Renal cortex interstitium (tissue), 11 donors: ENCODE results near the gene TSPAN11. TPM values are rescaled to one million over a fixed set of nuclear protein-coding genes. Genes with fewer than 3 reads are reported as not detected.

ENCODE experiments used
- DNase-seq, 11 donors: peaks; one replicate each; pipeline ENCODE4 v3.0.0-alpha.2; 2013; ENCODE audit warnings: low read depth in 9 of 11, low spot score in 4 of 11; ENCODE audit errors: extremely low read depth in 1 of 11
- polyA plus RNA-seq, 3 donors: library from polyadenylated mRNA; unstranded; fragments of 120-200 nt; gene quantifications; one replicate each; pipeline ENCODE4 v1.2.1, GENCODE V29; 2013; ENCODE audit not compliant: insufficient read length in 3 of 3

The TSPAN11 gene
- polyA plus RNA-seq, 3 donors = 5.0 to 5.7 (median 5.5) TPM

DNA sequence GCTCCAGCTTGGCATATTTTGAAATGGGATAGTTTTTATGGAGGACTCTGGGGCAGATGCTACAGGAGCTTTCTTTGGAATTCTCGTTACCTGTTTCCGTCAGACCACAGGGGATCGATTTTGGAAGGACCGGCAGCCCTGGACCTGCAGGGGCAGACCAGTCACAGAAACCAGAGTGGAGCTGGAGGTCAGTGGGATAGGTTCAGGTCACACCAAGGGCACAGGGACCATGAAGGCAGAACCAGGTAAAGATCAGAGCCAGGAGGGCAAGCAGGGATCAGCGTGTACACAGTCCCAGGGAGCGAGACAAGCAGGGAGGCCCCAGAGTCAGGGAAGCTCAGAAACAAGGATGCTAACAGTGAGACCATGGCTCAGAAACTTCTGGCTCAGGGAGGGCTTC lies 45.5 kb downstream of the TSPAN11 start:
- DNase-seq = no peak

DNA sequence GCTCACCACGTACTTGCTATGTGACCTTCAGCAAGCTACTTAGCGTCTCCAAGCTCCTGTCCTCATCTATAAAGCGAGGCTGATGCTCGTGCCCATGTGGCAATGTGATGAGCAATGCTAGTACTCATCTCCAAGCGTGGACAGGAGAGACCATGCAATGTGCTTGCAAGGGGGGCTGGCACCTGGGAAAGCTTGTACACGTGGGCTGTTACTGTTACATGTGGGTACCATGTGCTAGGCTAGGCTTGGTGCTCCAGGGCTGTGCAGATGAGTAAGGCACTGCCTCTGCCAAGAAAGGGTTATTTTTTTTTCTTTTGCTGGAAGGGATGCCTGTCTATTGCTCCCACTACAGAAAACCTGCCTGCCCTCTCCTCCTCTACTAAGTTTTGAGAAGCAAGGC lies 46.6 kb downstream of the TSPAN11 start:
- no peak for DNase-seq

DNA sequence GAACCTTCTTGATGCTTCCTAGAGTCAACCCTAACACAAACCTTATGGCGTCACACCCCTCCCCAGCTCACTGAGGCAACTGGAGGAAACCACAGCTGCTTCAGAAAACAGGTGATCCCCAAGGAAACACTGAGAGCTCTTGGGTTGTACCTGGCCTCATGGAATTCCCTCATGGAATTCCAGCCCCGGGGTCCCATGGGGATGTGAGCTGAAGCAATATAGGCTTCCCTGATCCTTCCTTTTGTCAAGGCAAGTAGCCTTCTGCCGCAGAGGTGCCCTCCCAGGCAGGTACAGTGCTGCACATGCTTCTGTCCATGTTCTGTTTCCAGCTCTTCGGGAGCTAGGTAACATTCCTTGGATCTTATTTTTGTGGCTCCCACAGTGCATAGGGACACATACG lies 47.3 kb downstream of the TSPAN11 start:
- no peak for DNase-seq

GRCh38 chr12:30974746-30975500 lies 48.4 kb downstream of the TSPAN11 start:
- no peak for DNase-seq

DNA sequence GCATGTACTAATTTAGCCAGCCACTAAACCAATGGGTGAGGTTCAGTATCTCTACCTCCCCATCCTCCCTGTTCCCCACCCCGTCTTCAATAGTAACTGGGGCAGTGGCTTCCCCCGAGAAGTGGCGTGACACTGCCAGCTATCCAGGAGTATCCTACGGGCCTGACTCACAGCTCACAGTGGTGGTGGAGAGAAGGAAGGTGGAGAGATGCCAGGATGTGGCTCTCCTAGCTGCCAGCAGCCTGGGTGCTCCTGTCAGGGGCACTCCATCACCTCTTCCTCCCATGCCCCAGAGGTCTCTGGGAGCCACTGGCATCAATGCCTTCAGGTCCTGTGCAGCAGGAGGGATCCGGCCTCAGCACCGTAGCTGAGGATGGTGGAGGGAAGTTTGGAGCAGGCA lies 49.0 kb downstream of the TSPAN11 start:
- DNase-seq = no peak

GRCh38 chr12:30976206-30976605 lies 49.7 kb downstream of the TSPAN11 start:
- DNase-seq = no peak

- DNase-seq = no peak
Observed at GRCh38 chr12:30977124-30977523, 50.6 kb downstream of the TSPAN11 start.

DNA sequence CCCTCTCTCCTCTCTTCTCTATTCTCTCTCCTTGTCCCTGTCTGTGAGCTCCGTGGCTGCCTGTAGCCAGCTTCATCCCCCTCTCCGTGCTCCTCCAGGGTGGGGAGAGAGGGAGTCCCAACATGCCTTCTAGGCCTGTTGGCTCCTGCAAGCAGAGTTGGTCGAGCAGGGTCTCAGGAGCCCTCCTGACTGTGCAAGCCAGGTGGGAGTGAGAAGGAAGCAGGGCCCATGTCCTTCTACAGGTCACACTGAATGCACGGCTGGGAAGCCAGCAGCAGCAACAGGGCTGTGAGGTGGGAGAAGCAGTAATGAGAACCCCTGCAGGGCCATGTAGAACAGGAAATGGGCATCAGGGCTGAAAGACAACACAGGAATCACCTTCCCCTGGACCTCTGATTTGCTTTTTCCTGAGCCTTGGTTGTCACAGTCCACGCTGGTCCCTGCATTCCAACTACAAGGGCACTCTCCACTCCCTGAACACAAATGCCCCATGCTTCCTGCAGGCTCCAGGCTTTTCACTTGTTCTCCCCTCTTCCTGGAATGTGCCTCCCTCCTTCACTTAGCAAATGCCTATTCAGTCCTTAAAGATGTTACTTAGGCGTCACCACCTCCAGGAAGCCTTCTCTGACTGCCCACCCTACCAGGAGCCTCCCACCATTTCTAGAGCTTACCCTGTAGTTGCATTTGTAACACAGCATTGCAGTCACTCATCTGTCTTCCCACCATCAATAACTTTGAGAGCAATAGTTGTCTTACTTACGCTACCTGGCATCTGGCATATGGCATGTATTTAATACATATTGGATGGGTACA lies 51.2 kb downstream of the TSPAN11 start:
- no peak for DNase-seq

- peak in 4 of 11 donors; percentile 23 to 42 (median 38) for DNase-seq
Observed at GRCh38 chr12:30978639-30979038, 52.1 kb downstream of the TSPAN11 start.

- DNase-seq = no peak
Observed at GRCh38 chr12:30979371-30980259, 53.1 kb downstream of the TSPAN11 start.

- no peak for DNase-seq
Observed at GRCh38 chr12:30980955-30981662, 54.6 kb downstream of the TSPAN11 start.

DNA sequence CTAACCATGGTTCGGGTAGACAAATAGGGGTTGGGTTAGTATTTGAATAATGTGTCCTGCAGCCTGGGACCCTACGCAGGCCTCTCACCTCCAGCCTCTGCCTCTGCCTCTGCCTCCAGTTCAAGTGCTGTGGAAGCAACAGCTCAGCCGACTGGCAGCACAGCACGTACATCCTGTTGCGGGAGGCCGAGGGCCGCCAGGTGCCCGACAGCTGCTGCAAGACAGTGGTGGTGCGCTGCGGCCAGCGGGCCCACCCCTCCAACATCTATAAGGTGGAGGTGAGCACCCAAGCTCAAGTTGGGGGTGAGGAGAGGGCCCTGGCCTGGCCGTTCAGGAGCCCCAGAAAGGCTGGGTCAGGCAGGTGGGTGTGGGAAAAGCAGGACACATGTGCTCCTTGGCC lies 55.9 kb downstream of the TSPAN11 start:
- DNase-seq = no peak

DNA sequence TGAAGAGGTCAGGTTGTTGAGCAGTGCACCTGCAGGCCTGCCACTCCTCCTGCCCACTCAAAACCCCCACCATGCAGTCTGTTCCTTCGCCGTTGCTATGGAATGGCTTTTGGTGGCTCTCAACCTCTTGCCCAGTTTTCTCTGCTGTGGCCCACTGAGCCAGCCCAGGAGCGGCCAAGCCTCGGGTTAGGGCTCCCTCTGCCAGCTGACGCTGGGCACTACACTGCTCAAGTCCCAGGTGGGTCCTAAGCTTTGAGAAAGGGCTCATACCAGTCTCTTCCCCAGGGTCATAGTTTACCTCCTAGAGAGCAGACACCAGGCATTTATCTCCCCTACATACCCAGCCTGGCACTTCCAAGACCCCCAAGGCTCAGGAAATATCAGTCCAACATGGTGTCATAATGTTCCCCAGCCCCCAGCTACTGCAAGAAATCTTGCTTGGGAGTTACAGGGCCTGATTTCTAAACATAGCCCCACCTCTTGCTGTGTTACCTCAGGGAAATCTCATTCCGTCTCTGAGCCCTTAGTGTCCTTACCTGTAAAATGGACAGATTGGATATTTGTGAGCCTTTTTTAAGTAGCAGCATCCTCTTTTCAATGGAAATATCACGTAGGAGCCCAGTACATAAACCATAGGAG lies 59.4 kb downstream of the TSPAN11 start:
- DNase-seq = peak in 10 of 11 donors; percentile 26 to 52 (median 38)

DNA sequence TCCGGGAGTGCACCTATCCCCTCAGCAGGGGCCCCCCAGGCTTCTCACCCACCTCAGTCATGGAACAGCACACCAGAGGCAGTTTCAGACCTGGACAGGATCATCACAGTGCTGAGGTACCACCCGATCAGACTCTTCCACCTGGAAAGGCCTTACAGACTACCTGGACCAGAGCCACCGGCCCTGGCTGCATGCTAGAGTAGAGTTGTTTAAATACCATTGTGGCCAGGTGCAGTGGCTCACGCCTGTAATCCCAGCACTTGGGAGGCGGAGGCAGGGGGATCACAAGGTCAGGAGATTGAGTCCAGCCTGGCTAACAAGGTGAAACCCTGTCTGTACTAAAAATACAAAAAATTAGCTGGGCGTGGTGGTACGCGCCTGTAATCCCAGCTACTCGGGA lies 61.5 kb downstream of the TSPAN11 start:
- no peak for DNase-seq

DNA sequence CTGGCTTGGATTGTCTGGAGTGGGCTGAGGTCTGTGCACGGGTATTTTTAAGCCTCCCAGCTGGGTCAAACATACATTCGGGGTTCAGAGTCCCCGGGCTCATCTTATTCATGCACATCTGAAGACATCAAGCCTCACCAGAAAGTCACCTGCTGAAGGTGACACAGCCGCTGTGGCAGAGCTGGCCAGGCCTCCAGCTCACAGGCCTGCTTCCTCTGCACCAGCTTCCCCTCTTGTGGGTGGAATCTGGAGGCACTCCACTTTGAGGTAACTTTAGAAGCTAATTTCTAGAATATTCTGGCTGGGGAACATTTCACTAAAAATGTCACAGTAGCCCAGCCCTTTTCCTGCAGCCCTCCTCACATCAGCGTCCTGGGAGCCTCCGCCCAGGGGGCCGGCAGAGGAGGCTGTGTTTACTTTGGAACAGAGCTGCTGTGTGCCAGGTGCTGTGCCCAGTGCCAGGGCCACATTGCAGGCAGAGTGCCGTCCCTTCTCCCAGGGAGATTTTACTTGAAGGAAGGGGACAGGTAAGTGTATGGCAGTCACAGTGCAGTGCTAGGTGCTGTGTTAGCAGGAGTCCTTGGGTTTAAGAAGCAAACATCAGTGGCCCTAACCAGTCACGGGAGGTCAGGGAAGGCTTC lies 62.2 kb downstream of the TSPAN11 start:
- DNase-seq = no peak

DNA sequence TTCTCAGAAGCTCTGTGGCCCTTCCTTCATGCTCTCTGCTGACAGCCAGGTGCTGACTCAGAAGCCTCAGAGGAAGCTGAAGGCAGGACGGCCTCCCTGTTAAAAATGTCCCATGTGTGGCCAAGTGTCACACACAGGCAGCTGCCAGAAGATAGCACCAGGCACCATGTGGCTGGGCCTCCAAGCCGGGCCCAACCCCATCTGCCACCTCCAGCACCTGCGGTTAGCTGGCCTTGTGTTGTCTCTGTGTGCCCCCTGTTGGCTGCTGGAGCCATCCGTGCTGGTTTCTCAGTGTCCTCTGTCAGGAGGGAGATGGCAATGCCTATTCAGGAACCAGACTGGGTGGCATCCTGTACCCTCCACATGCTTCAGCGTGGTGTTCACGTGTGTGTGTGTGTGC lies 63.2 kb downstream of the TSPAN11 start:
- no peak for DNase-seq

GRCh38 chr12:30990316-30990715 lies 63.8 kb downstream of the TSPAN11 start:
- DNase-seq = no peak

DNA sequence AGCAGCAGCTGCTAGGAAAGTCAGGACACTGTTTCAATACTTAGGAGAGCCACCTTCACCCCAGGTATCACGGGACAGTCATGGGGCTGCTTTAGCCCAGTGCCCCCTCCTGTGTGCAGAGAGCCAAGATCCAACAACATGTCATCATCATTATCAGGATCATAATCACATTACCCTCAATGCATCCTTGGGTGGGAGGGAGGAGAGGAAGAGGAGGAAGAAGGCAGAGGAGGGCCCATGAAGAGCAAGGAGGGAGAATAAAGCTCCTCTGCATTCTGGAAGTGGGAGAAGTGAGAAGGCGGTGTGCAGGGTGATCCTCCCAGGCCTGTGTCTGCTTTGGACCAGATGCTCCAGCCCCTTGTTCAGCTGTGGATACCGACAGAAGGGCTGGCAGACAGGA lies 64.2 kb downstream of the TSPAN11 start:
- DNase-seq = no peak
